ENCODE data around the gene PTPN1. TPM values are rescaled to one million over a fixed set of nuclear protein-coding genes. Genes with fewer than 3 reads are reported as not detected.

PTPN1 gene
- total and polyA plus RNA-seq, 2 of the 13 experiments (the other 11 are each of a cell fraction or from before 2014, with no cell fraction given): 17.7 to 37.2 TPM

DNA sequence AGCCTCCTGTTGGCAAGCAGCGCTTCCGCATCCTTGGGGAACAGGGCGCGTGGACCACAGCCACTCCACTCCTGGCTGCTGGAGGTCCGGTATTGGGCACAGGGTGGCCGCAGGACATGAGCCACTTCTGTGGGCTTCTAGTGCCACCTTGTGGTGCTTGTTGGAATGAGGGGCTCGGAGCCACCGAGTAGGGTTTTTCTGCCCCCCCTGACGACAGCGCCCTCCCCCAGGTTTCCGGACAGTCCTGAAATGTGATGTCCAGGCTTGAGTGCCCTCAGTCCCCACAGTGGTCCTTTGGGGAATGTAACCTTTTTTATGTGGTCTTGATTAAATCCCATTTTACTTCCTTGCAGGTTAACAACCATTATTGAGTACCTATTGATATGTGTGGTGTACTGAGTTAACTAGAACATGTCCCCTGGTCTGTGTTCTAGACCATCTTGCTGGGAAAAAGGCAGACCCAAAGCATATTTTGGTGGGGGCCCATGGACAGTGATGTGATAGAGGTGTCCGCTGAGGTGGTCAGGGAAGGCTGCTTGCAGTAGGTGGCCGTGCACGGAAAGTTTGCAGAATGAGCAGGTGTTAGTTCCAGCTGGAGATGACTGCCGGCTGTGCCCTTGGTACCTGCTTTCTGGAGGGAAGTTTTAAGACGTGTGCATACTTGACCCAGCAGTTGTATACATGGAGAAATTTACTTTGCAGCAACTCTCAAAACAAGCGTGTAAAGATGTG is 70.0 kb downstream of the PTPN1 start (continued):
- TF ChIP-seq, protein P1, sequence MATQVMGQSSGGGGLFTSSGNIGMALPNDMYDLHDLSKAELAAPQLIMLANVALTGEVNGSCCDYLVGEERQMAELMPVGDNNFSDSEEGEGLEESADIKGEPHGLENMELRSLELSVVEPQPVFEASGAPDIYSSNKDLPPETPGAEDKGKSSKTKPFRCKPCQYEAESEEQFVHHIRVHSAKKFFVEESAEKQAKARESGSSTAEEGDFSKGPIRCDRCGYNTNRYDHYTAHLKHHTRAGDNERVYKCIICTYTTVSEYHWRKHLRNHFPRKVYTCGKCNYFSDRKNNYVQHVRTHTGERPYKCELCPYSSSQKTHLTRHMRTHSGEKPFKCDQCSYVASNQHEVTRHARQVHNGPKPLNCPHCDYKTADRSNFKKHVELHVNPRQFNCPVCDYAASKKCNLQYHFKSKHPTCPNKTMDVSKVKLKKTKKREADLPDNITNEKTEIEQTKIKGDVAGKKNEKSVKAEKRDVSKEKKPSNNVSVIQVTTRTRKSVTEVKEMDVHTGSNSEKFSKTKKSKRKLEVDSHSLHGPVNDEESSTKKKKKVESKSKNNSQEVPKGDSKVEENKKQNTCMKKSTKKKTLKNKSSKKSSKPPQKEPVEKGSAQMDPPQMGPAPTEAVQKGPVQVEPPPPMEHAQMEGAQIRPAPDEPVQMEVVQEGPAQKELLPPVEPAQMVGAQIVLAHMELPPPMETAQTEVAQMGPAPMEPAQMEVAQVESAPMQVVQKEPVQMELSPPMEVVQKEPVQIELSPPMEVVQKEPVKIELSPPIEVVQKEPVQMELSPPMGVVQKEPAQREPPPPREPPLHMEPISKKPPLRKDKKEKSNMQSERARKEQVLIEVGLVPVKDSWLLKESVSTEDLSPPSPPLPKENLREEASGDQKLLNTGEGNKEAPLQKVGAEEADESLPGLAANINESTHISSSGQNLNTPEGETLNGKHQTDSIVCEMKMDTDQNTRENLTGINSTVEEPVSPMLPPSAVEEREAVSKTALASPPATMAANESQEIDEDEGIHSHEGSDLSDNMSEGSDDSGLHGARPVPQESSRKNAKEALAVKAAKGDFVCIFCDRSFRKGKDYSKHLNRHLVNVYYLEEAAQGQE (IDR thresholded peaks at IDR 0.05; ENCODE audit: borderline replicate concordance in 1 of 2, low read depth in 1 of 2, low read length in 2 of 2): no peak
- TF ChIP-seq NFE2L2 (IDR thresholded peaks at IDR 0.05; ENCODE audit: low read length) (no peak), ZNF343 (CRISPR knock-in tag; IDR thresholded peaks at IDR 0.05) (no peak), MBD4 (IDR thresholded peaks at IDR 0.05; ENCODE audit: borderline replicate concordance, low read length) (no peak), ISX (CRISPR knock-in tag; conservative IDR thresholded peaks at IDR 0.05) (no peak), PCBP2 (optimal IDR thresholded peaks at IDR 0.05; ENCODE audit: low read depth, low read length, poor library complexity, severe bottlenecking) (no peak), POGZ (CRISPR knock-in tag; IDR thresholded peaks at IDR 0.05) (peak; percentile 48; the same call in 1 of the 2 replicates), HHEX (CRISPR knock-in tag; IDR thresholded peaks at IDR 0.05) (no peak), MAFK (conservative IDR thresholded peaks at IDR 0.05 in 1 of 2, IDR thresholded peaks at IDR 0.05 in 1 of 2; ENCODE audit: low read length in 2 of 2) (no peak), BHLHE40 (IDR thresholded peaks at IDR 0.05; ENCODE audit: low read length) (no peak), ZNF768 (CRISPR knock-in tag; IDR thresholded peaks at IDR 0.05) (no peak), HOXD1 (CRISPR knock-in tag; IDR thresholded peaks at IDR 0.05) (no peak), SOX5 (CRISPR knock-in tag; IDR thresholded peaks at IDR 0.05; ENCODE audit: borderline replicate concordance) (0 out of 2 replicates have a peak, but pooled peaks have one; percentile 20), CEBPG (CRISPR knock-in tag; IDR thresholded peaks at IDR 0.05) (no peak)
- TF ChIP-seq, protein P2, sequence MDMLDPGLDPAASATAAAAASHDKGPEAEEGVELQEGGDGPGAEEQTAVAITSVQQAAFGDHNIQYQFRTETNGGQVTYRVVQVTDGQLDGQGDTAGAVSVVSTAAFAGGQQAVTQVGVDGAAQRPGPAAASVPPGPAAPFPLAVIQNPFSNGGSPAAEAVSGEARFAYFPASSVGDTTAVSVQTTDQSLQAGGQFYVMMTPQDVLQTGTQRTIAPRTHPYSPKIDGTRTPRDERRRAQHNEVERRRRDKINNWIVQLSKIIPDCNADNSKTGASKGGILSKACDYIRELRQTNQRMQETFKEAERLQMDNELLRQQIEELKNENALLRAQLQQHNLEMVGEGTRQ (IDR thresholded peaks at IDR 0.05; ENCODE audit: low read depth, low read length): no peak
- TF ChIP-seq, protein P2 (CRISPR knock-in tag; IDR thresholded peaks at IDR 0.05; ENCODE audit: borderline replicate concordance): no peak
- TF ChIP-seq, protein P3, sequence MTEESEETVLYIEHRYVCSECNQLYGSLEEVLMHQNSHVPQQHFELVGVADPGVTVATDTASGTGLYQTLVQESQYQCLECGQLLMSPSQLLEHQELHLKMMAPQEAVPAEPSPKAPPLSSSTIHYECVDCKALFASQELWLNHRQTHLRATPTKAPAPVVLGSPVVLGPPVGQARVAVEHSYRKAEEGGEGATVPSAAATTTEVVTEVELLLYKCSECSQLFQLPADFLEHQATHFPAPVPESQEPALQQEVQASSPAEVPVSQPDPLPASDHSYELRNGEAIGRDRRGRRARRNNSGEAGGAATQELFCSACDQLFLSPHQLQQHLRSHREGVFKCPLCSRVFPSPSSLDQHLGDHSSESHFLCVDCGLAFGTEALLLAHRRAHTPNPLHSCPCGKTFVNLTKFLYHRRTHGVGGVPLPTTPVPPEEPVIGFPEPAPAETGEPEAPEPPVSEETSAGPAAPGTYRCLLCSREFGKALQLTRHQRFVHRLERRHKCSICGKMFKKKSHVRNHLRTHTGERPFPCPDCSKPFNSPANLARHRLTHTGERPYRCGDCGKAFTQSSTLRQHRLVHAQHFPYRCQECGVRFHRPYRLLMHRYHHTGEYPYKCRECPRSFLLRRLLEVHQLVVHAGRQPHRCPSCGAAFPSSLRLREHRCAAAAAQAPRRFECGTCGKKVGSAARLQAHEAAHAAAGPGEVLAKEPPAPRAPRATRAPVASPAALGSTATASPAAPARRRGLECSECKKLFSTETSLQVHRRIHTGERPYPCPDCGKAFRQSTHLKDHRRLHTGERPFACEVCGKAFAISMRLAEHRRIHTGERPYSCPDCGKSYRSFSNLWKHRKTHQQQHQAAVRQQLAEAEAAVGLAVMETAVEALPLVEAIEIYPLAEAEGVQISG (CRISPR knock-in tag; IDR thresholded peaks at IDR 0.05): peak; percentile 55
- TF ChIP-seq, protein P4, sequence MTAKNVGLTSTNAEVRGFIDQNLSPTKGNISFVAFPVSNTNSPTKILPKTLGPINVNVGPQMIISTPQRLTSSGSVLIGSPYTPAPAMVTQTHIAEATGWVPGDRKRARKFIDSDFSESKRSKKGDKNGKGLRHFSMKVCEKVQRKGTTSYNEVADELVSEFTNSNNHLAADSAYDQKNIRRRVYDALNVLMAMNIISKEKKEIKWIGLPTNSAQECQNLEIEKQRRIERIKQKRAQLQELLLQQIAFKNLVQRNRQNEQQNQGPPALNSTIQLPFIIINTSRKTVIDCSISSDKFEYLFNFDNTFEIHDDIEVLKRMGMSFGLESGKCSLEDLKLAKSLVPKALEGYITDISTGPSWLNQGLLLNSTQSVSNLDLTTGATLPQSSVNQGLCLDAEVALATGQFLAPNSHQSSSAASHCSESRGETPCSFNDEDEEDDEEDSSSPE (CRISPR knock-in tag; IDR thresholded peaks at IDR 0.05): no peak
- TF ChIP-seq, protein P5, sequence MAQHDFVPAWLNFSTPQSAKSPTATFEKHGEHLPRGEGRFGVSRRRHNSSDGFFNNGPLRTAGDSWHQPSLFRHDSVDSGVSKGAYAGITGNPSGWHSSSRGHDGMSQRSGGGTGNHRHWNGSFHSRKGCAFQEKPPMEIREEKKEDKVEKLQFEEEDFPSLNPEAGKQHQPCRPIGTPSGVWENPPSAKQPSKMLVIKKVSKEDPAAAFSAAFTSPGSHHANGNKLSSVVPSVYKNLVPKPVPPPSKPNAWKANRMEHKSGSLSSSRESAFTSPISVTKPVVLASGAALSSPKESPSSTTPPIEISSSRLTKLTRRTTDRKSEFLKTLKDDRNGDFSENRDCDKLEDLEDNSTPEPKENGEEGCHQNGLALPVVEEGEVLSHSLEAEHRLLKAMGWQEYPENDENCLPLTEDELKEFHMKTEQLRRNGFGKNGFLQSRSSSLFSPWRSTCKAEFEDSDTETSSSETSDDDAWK (CRISPR knock-in tag; IDR thresholded peaks at IDR 0.05): no peak
